HepG2 (cell line): ENCODE measurements around the gene STARD5. TPM values are rescaled to one million over a fixed set of nuclear protein-coding genes. Genes with fewer than 3 reads are reported as not detected.

Source experiments
- ATAC-seq: fragments of 200-7000 bp; cut with Tn5 transposase; 3 replicates; pipeline ENCODE4 v1.9.1; 2020; ENCODE audit warnings: mild to moderate bottlenecking, moderate library complexity
- BruUV-seq: library from RNA; stranded (reverse); fragments of 400-500 nt; replicated peaks from 2 replicates; lab custom pipeline; 2021; lab: Mats Ljungman, UMichigan
- CTCF ChIA-PET: fragments of 300-600 bp; formaldehyde crosslinking; extraction: SDS; loops from one replicate; lab custom pipeline; 2021; ENCODE audit warnings: low total read pairs, inconsistent platforms, low intra/inter-chr PET ratio; lab: Yijun Ruan, JAX
- POLR2A ChIA-PET: fragments of 350-600 bp; sonication (Branson Sonifier 250); formaldehyde crosslinking; loops from one replicate; lab custom pipeline; 2020; ENCODE audit warnings: antibody characterized with exemption, inconsistent platforms; lab: Yijun Ruan, JAX
- DNase-seq: peaks from one replicate; pipeline ENCODE4 v3.0.0-alpha.2; 2015; ENCODE audit warnings: low spot score
- FAIRE-seq: peaks from 3 replicates; lab custom pipeline; 2011; peaks lifted over from hg19 to GRCh38; lab: Jason Lieb, UNC
- H2AFZ ChIP-seq: one replicate; pipeline ENCODE4 v1.6.1; 2011; ENCODE audit warnings: low read length, inconsistent platforms
- H3K27ac ChIP-seq: fragments of 300-600 bp; 3 replicates; pipeline ENCODE4 v1.8.0; 2011; ENCODE audit warnings: mixed run types, mild to moderate bottlenecking, mixed read lengths, low read length, inconsistent platforms; ENCODE audit not compliant: insufficient read depth; ENCODE audit errors: extremely low read length
- H3K27me3 ChIP-seq, 2 experiments: fragments of 200-600 bp in 1 of 2; 2 replicates in 1 of 2; 3 replicates in 1 of 2; pipeline versions ENCODE4 v1.6.0 to v1.8.0; 2011; ENCODE audit warnings: low read length in 2 of 2, mild to moderate bottlenecking in 2 of 2, moderate library complexity in 2 of 2, inconsistent platforms in 1 of 2; ENCODE audit not compliant: insufficient read depth in 2 of 2, control insufficient read depth in 1 of 2
- H3K36me3 ChIP-seq, 2 experiments: fragments of 200-600 bp in 1 of 2; replicated peaks in 1 of 2; 2 replicates in 1 of 2; 3 replicates in 1 of 2; pipeline versions ENCODE4 v1.5.1 to v1.8.0; 2011; ENCODE audit warnings: low read length in 2 of 2, inconsistent platforms in 1 of 2; ENCODE audit not compliant: insufficient read depth in 2 of 2, control insufficient read depth in 1 of 2
- H3K4me1 ChIP-seq: 2 replicates; pipeline ENCODE4 v1.5.1; 2012; ENCODE audit warnings: low read length, inconsistent platforms; ENCODE audit not compliant: insufficient read depth
- H3K4me2 ChIP-seq: 2 replicates; pipeline ENCODE4 v1.6.0; 2011; ENCODE audit warnings: low read depth, low read length, inconsistent platforms
- H3K4me3 ChIP-seq, 3 experiments: fragments of 200-600 bp in 1 of 3; sonication (generic), shearing (Covaris generic) in 1 of 3; replicated peaks in 1 of 3; 2 replicates each; pipeline ENCODE4 v1.5.1; 2011 to 2016; ENCODE audit warnings: low read length in 3 of 3, inconsistent platforms in 2 of 3, low read depth in 2 of 3, mild to moderate bottlenecking in 2 of 3, control low read depth in 1 of 3, mixed read lengths in 1 of 3; ENCODE audit not compliant: insufficient read depth in 1 of 3
- H3K79me2 ChIP-seq: one replicate; pipeline ENCODE4 v1.6.1; 2011; ENCODE audit warnings: low read length, inconsistent platforms; ENCODE audit not compliant: insufficient read depth
- H3K9ac ChIP-seq: 2 replicates; pipeline ENCODE4 v1.6.0; 2011; ENCODE audit warnings: mild to moderate bottlenecking, low read depth, low read length, inconsistent platforms; ENCODE audit not compliant: insufficient read depth
- H3K9me3 ChIP-seq: 2 replicates; pipeline ENCODE4 v1.5.1; 2012; ENCODE audit warnings: mild to moderate bottlenecking, low read length
- H4K20me1 ChIP-seq: 2 replicates; pipeline ENCODE4 v1.6.0; 2011; ENCODE audit warnings: inconsistent platforms, mild to moderate bottlenecking, low read length, moderate library complexity; ENCODE audit not compliant: insufficient read depth
- ADNP ChIP-seq: sonication (generic); formaldehyde crosslinking; IDR thresholded peaks from 2 replicates; pipeline ENCODE4 v1.4.0; 2020; ENCODE audit warnings: missing genetic modification reagents
- ARID2 ChIP-seq: sonication (generic); formaldehyde crosslinking; IDR thresholded peaks from 2 replicates; pipeline ENCODE4 v1.8.1; 2022; ENCODE audit warnings: mild to moderate bottlenecking, missing genetic modification reagents, borderline replicate concordance
- FOXA1 ChIP-seq, 2 experiments: fragments of 450-650 bp in 1 of 2; sonication (generic) in 1 of 2; formaldehyde crosslinking in 1 of 2; IDR thresholded peaks; 2 replicates each; pipeline versions ENCODE4 v1.4.0 to v1.6.1; 2016 to 2020; ENCODE audit warnings: missing genetic modification reagents in 1 of 2
- FOXO1 ChIP-seq: sonication (generic); formaldehyde crosslinking; IDR thresholded peaks from 2 replicates; pipeline ENCODE4 v1.4.0; 2020; ENCODE audit warnings: missing genetic modification reagents
- GFI1 ChIP-seq: sonication (generic); formaldehyde crosslinking; IDR thresholded peaks from 2 replicates; pipeline ENCODE4 v1.5.0; 2020; ENCODE audit warnings: missing genetic modification reagents, mild to moderate bottlenecking, borderline replicate concordance
- GZF1 ChIP-seq: sonication (generic); formaldehyde crosslinking; IDR thresholded peaks from 2 replicates; pipeline ENCODE4 v1.5.1; 2020; ENCODE audit warnings: mild to moderate bottlenecking, missing genetic modification reagents
- KLF9 ChIP-seq: IDR thresholded peaks from 2 replicates; pipeline ENCODE4 v1.6.1; 2016; ENCODE audit warnings: low read depth
- MAF1 ChIP-seq: sonication (generic); formaldehyde crosslinking; IDR thresholded peaks from 2 replicates; pipeline ENCODE4 v1.5.0; 2020; ENCODE audit warnings: missing genetic modification reagents, borderline replicate concordance
- REPIN1 ChIP-seq: sonication (generic); formaldehyde crosslinking; IDR thresholded peaks from 2 replicates; pipeline ENCODE4 v1.8.0; 2022; ENCODE audit warnings: missing genetic modification reagents, low read depth, mild to moderate bottlenecking, borderline replicate concordance
- RNF219 ChIP-seq: sonication (generic); formaldehyde crosslinking; IDR thresholded peaks from 2 replicates; pipeline ENCODE4 v1.5.0; 2020; ENCODE audit warnings: mild to moderate bottlenecking, missing genetic modification reagents
- TCF7 ChIP-seq: sonication (generic); IDR thresholded peaks from 2 replicates; pipeline ENCODE4 v1.6.1; 2016; ENCODE audit warnings: antibody characterized with exemption, low read depth
- ZNF10 ChIP-seq: sonication (generic); formaldehyde crosslinking; IDR thresholded peaks from 2 replicates; pipeline ENCODE4 v1.4.0; 2020; ENCODE audit warnings: mild to moderate bottlenecking, low read depth, missing genetic modification reagents, borderline replicate concordance
- ZNF101 ChIP-seq: sonication (generic); formaldehyde crosslinking; IDR thresholded peaks from 2 replicates; pipeline ENCODE4 v1.4.0; 2020; ENCODE audit warnings: mild to moderate bottlenecking, low read depth, missing genetic modification reagents, borderline replicate concordance
- ZNF431 ChIP-seq: sonication (generic); formaldehyde crosslinking; IDR thresholded peaks from 2 replicates; pipeline ENCODE4 v1.9.0; 2022; ENCODE audit warnings: missing genetic modification reagents, low read depth, mild to moderate bottlenecking, borderline replicate concordance
- ZNF552 ChIP-seq: sonication (generic); formaldehyde crosslinking; IDR thresholded peaks from 2 replicates; pipeline ENCODE4 v1.9.0; 2022; ENCODE audit warnings: missing genetic modification reagents, mild to moderate bottlenecking, borderline replicate concordance
- ZNF577 ChIP-seq: sonication (generic); formaldehyde crosslinking; IDR thresholded peaks from 2 replicates; pipeline ENCODE4 v1.4.0; 2020; ENCODE audit warnings: mild to moderate bottlenecking, low read depth, missing genetic modification reagents, borderline replicate concordance
- ZNF724P ChIP-seq: sonication (generic); formaldehyde crosslinking; IDR thresholded peaks from 2 replicates; pipeline ENCODE4 v1.8.0; 2022; ENCODE audit warnings: missing genetic modification reagents, borderline replicate concordance
- ZNF891 ChIP-seq: sonication (generic); formaldehyde crosslinking; IDR thresholded peaks from 2 replicates; pipeline ENCODE4 v1.5.0; 2020; ENCODE audit warnings: mild to moderate bottlenecking, missing genetic modification reagents
- WGBS: methylation state at CpG from one replicate; pipeline ENCODE4 v1.1.6; 2017; ENCODE audit warnings: low lambda C conversion rate; 5-methylcytosine and 5-hydroxymethylcytosine counted together
- in situ Hi-C: cut with HindIII; loops from 2 replicates; pipeline ENCODE4 v1.10.0; 2017; ENCODE audit warnings: low pct_unique_long_range_greater_than_20kb; ENCODE audit not compliant: extremely low pct_ligation_motif_present
- intact Hi-C: fragments of 100-400 bp; cut with micrococcal nuclease; formaldehyde crosslinking; loops from one replicate; pipeline ENCODE4 v1.10.0; 2022; ENCODE audit not compliant: unreplicated experiment
- polyA plus RNA-seq, 8 experiments: library from polyadenylated mRNA; depleted of rRNA in 3 of 8; stranded (reverse) in 7 of 8; unstranded in 1 of 8; fragments of >200 nt; fragmentation: Illumina TruSeq in 4 of 8; extraction: Trizol in 4 of 8; gene quantifications; 2 replicates each; pipeline versions ENCODE4 v1.2.1 to v1.2.3, GENCODE V29; 2011 to 2016; ENCODE audit warnings: low read depth in 4 of 8, missing spikeins in 1 of 8, mixed read lengths in 1 of 8; ENCODE audit not compliant: insufficient read depth in 1 of 8
- total RNA-seq, 5 experiments: library from RNA; depleted of rRNA; stranded (reverse); fragments of >200 nt; fragmentation: Illumina TruSeq; extraction: Trizol; gene quantifications; 2 replicates each; pipeline ENCODE4 v1.2.3, GENCODE V29; 2016; ENCODE audit warnings: low read depth in 1 of 5
- TF ChIP-seq, protein P1 (sequence below): sonication (generic); formaldehyde crosslinking; IDR thresholded peaks from 2 replicates; pipeline ENCODE4 v1.4.0; 2020; ENCODE audit warnings: mild to moderate bottlenecking, missing genetic modification reagents
- TF ChIP-seq, protein P2 (sequence below): sonication (generic); formaldehyde crosslinking; IDR thresholded peaks from 2 replicates; pipeline ENCODE4 v1.9.0; 2021; ENCODE audit warnings: missing genetic modification reagents, mild to moderate bottlenecking, borderline replicate concordance

Gene STARD5
- total and polyA plus RNA-seq, 2 of the 13 experiments (the other 11 are each of a cell fraction or from before 2014, with no cell fraction given): 3.1 to 3.5 TPM

DNA sequence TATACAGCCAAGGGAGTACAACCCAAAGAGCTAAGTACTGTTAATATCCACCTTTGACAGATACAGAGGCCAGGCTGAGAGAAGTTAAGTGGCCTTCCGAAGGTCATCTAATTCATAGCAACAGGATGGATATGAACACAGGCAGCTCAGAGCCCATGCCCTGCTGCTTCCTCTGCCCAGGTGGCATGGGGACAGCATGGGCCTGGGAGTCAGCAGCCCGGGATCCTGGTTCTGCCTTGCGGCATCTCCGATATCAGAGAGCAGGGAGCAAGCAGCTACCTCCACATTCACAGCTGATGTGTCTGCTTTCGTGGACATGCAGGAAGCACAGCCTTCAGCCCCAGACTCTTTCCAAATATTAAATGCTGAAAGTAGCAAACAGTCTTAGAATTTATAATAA, 55.6 kb downstream of the STARD5 start:
- intact Hi-C loops: no loop called here
- in situ Hi-C loops: loop anchor here (5.0 kb wide), 2 partner anchors 106 to 161 kb away; no protein-coding TSS in a partner anchor

More for the DNA sequence above, 55.6 kb downstream of the STARD5 start:
- ChIA-PET CTCF (no interaction called here), POLR2A (no interaction called here)
- no peaks in the 10 kb centered on the region for H3K36me3 ChIP-seq
- no peak for ATAC-seq
- H3K27ac ChIP-seq: no peak overlapping the region
- no peak overlapping the region for H2AFZ ChIP-seq
- no peak for FAIRE-seq
- H3K4me1 ChIP-seq: peaks cover 10% of the 10 kb centered on the region
- no TSS peak for BruUV-seq
- H3K4me2 ChIP-seq: no peak overlapping the region
- H3K9ac ChIP-seq: no peak overlapping the region
- no peak for TF ChIP-seq ADNP (CRISPR knock-in tag)
- no peak for TF ChIP-seq ZNF891 (CRISPR knock-in tag)
- TF ChIP-seq ZNF724P (CRISPR knock-in tag): no peak
- no peak for TF ChIP-seq FOXO1 (CRISPR knock-in tag)
- TF ChIP-seq MAF1 (CRISPR knock-in tag): no peak
- no peak for TF ChIP-seq RNF219 (CRISPR knock-in tag)
- no peak for TF ChIP-seq FOXA1 (IDR thresholded peaks at IDR 0.05)
- no peak for TF ChIP-seq FOXA1 (CRISPR knock-in tag; IDR thresholded peaks at IDR 0.05)
- TF ChIP-seq, protein P1, sequence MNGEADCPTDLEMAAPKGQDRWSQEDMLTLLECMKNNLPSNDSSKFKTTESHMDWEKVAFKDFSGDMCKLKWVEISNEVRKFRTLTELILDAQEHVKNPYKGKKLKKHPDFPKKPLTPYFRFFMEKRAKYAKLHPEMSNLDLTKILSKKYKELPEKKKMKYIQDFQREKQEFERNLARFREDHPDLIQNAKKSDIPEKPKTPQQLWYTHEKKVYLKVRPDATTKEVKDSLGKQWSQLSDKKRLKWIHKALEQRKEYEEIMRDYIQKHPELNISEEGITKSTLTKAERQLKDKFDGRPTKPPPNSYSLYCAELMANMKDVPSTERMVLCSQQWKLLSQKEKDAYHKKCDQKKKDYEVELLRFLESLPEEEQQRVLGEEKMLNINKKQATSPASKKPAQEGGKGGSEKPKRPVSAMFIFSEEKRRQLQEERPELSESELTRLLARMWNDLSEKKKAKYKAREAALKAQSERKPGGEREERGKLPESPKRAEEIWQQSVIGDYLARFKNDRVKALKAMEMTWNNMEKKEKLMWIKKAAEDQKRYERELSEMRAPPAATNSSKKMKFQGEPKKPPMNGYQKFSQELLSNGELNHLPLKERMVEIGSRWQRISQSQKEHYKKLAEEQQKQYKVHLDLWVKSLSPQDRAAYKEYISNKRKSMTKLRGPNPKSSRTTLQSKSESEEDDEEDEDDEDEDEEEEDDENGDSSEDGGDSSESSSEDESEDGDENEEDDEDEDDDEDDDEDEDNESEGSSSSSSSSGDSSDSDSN (CRISPR knock-in tag): no peak
- TF ChIP-seq ZNF577 (CRISPR knock-in tag): no peak
- TF ChIP-seq, protein P2, sequence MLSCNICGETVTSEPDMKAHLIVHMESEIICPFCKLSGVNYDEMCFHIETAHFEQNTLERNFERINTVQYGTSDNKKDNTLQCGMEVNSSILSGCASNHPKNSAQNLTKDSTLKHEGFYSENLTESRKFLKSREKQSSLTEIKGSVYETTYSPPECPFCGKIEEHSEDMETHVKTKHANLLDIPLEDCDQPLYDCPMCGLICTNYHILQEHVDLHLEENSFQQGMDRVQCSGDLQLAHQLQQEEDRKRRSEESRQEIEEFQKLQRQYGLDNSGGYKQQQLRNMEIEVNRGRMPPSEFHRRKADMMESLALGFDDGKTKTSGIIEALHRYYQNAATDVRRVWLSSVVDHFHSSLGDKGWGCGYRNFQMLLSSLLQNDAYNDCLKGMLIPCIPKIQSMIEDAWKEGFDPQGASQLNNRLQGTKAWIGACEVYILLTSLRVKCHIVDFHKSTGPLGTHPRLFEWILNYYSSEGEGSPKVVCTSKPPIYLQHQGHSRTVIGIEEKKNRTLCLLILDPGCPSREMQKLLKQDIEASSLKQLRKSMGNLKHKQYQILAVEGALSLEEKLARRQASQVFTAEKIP (CRISPR knock-in tag): no peak
- no peak for TF ChIP-seq GFI1 (CRISPR knock-in tag)
- TF ChIP-seq ZNF10 (CRISPR knock-in tag): no peak
- no peak for TF ChIP-seq TCF7
- no peak for TF ChIP-seq KLF9 (CRISPR knock-in tag)
- no peak for TF ChIP-seq ZNF101 (CRISPR knock-in tag)
- TF ChIP-seq GZF1 (CRISPR knock-in tag): no peak
- no peak for TF ChIP-seq ZNF552
- TF ChIP-seq ZNF431 (CRISPR knock-in tag): no peak
- TF ChIP-seq REPIN1: no peak
- TF ChIP-seq ARID2 (CRISPR knock-in tag): no peak
- H3K79me2 ChIP-seq: no peaks in the 10 kb centered on the region
- peaks cover 0 to 10% of the 10 kb centered on the region in 2 experiments; a peak in 2 of 5 replicates for H3K27me3 ChIP-seq
- DNase-seq: no peak
- no peak overlapping the region for H3K4me3 ChIP-seq
- no peaks in the 10 kb centered on the region for H4K20me1 ChIP-seq
- 17% methylated on average over 5 of the region's 5 CpGs for WGBS
- no peaks in the 10 kb centered on the region for H3K9me3 ChIP-seq
